Loucy (cell line): ENCODE measurements around the gene PBRM1.

Experiments used
- CTCF ChIP-seq: fragments of 200-600 bp; sonication (generic); conservative IDR thresholded peaks from 2 replicates; pipeline ENCODE4 v1.5.1; 2014; ENCODE audit warnings: mild to moderate bottlenecking, antibody characterized with exemption, low read length
- EZH2phosphoT487 ChIP-seq: fragments of 200-600 bp; IDR thresholded peaks from 2 replicates; pipeline ENCODE4 v1.6.1; 2018; ENCODE audit warnings: antibody characterized with exemption, mild to moderate bottlenecking, moderate library complexity, borderline replicate concordance

- no peak for TF ChIP-seq CTCF
- no peak for TF ChIP-seq EZH2phosphoT487
Measured at GRCh38 chr3:52529376-52530333, 156.1 kb downstream of the PBRM1 start.
